Measurements from ENCODE around the gene CNGA4.

DNA sequence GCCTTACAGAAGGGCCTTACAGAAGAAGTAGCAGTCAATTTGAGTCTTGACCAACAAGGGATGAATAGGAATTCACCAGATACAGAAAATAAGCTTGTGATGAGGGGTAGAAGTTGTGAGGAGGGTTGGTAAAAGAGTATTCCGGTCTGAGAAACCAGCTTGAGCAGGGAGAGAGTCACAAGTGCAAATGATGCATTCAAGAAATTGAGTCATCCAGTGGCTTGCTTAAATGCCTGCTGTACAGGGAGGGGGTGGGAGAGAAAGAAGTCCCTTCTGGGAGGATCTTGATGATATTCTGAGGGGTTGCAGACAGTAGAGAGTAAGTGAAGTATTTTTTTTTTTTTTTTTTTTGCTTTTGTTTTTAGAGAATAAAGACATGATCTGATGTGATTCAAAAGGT lies 29.9 kb downstream of the CNGA4 start:
- TF ChIP-seq CTCF (IDR thresholded peaks at IDR 0.05) = no peak
- TF ChIP-seq POLR2A (IDR thresholded peaks at IDR 0.05) = no peak
- TF ChIP-seq POLR2AphosphoS5 (IDR thresholded peaks at IDR 0.05) = no peak
- no peak for TF ChIP-seq EP300 (IDR thresholded peaks at IDR 0.05)
